HCT116 (cell line): ENCODE data around the gene ADPGK. TPM values are rescaled to one million over a fixed set of nuclear protein-coding genes. Genes with fewer than 3 reads are reported as not detected.

Experiments
- ATAC-seq: fragments of 200-7000 bp; cut with Tn5 transposase; 2 replicates; pipeline ENCODE4 v1.9.1; 2020; ENCODE audit warnings: mild to moderate bottlenecking, moderate library complexity
- BruUV-seq: library from RNA; stranded (reverse); fragments of 400-500 nt; replicated peaks from 2 replicates; lab custom pipeline; 2021; lab: Mats Ljungman, UMichigan
- CTCF ChIA-PET: fragments of 300-600 bp; sonication (Branson Sonifier 250); formaldehyde crosslinking; loops from one replicate; lab custom pipeline; 2021; ENCODE audit warnings: antibody characterized with exemption; lab: Charles Lee
- POLR2A ChIA-PET: fragments of 300-600, 350-600 bp; sonication (Branson Sonifier 250); formaldehyde crosslinking; loops from one replicate; lab custom pipeline; 2021; ENCODE audit warnings: antibody characterized with exemption; lab: Charles Lee
- RAD21 ChIA-PET, 2 experiments: fragments of 300-600 bp; sonication (Branson Sonifier 250); formaldehyde crosslinking; loops; one replicate each; lab custom pipeline; 2023; ENCODE audit warnings: low total read pairs in 2 of 2; ENCODE audit not compliant: uncharacterized antibody in 2 of 2, unreplicated experiment in 2 of 2, low non-redundant PET in 1 of 2; lab: Charles Lee
- DNase-seq: peaks from one replicate; pipeline ENCODE4 v3.0.0-alpha.2; 2010; ENCODE audit warnings: low read depth, low spot score
- H2AFZ ChIP-seq: fragments of 200-600 bp; shearing (Covaris generic), sonication (generic); 2 replicates; pipeline ENCODE4 v1.6.1; 2017; ENCODE audit warnings: low read depth, mixed run types, mixed read lengths, antibody characterized with exemption, low read length; ENCODE audit not compliant: poor library complexity, severe bottlenecking
- H3K27ac ChIP-seq: 2 replicates; pipeline ENCODE4 v1.5.1; 2012; ENCODE audit warnings: low read depth, low read length
- H3K27me3 ChIP-seq: fragments of 200-600 bp; sonication (generic); 2 replicates; pipeline ENCODE4 v1.6.1; 2016; ENCODE audit warnings: mixed run types, low read length, mixed read lengths; ENCODE audit not compliant: insufficient read depth
- H3K36me3 ChIP-seq, 2 experiments: fragments of 200-500 bp in 1 of 2; fragments of 200-600 bp in 1 of 2; sonication (Bioruptor generic) in 1 of 2; sonication (generic) in 1 of 2; 2 replicates each; pipeline versions ENCODE4 v1.5.1 to v1.6.1; 2014 to 2016; ENCODE audit warnings: low read length in 2 of 2, inconsistent platforms in 1 of 2, mixed read lengths in 1 of 2, mixed run types in 1 of 2; ENCODE audit not compliant: insufficient read depth in 2 of 2, control insufficient read depth in 1 of 2
- H3K4me1 ChIP-seq, 2 experiments: fragments of 200-600 bp in 1 of 2; sonication (generic) in 1 of 2; 2 replicates each; pipeline versions ENCODE4 v1.5.1 to v1.6.1; 2012 to 2017; ENCODE audit warnings: low read length in 2 of 2, inconsistent platforms in 1 of 2, mild to moderate bottlenecking in 1 of 2, mixed read lengths in 1 of 2, mixed run types in 1 of 2, moderate library complexity in 1 of 2; ENCODE audit not compliant: insufficient read depth in 2 of 2, control insufficient read depth in 1 of 2
- H3K4me2 ChIP-seq: fragments of 200-600 bp; sonication (generic); 2 replicates; pipeline ENCODE4 v1.6.1; 2017; ENCODE audit warnings: mixed run types, low read length, mixed read lengths
- H3K4me3 ChIP-seq, 2 experiments: fragments of 200-600 bp in 1 of 2; sonication (generic) in 1 of 2; replicated peaks in 1 of 2; 2 replicates each; pipeline ENCODE4 v1.5.1; 2011 to 2016; ENCODE audit warnings: low read length in 2 of 2, control low read depth in 1 of 2, low read depth in 1 of 2, mild to moderate bottlenecking in 1 of 2, mixed read lengths in 1 of 2, mixed run types in 1 of 2
- H3K79me2 ChIP-seq: fragments of 200-600 bp; sonication (generic); 2 replicates; pipeline ENCODE4 v1.6.1; 2017; ENCODE audit warnings: mild to moderate bottlenecking, mixed run types, low read length, moderate library complexity, mixed read lengths; ENCODE audit not compliant: insufficient read depth
- H3K9ac ChIP-seq: fragments of 200-600 bp; sonication (generic); 2 replicates; pipeline ENCODE4 v1.6.1; 2016; ENCODE audit warnings: low read length, mixed read lengths
- H3K9me2 ChIP-seq: fragments of 200-600 bp; sonication (generic), shearing (Covaris generic); 2 replicates; pipeline ENCODE4 v1.6.1; 2017; ENCODE audit warnings: mixed run types, mild to moderate bottlenecking, moderate library complexity; ENCODE audit not compliant: insufficient read depth
- H3K9me3 ChIP-seq, 2 experiments: fragments of 200-500 bp in 1 of 2; fragments of 200-600 bp in 1 of 2; sonication (Bioruptor generic) in 1 of 2; sonication (generic) in 1 of 2; 2 replicates each; pipeline ENCODE4 v1.6.1; 2014 to 2017; ENCODE audit warnings: low read length in 2 of 2, mixed read lengths in 2 of 2, inconsistent platforms in 1 of 2, low read depth in 1 of 2, mild to moderate bottlenecking in 1 of 2, mixed run types in 1 of 2, moderate library complexity in 1 of 2; ENCODE audit not compliant: control insufficient read depth in 1 of 2, insufficient read depth in 1 of 2
- H4K20me1 ChIP-seq: fragments of 200-600 bp; sonication (generic), shearing (Covaris generic); 2 replicates; pipeline ENCODE4 v1.6.1; 2017; ENCODE audit warnings: mixed run types, mild to moderate bottlenecking, moderate library complexity; ENCODE audit not compliant: insufficient read depth
- ATF3 ChIP-seq: IDR thresholded peaks from 2 replicates; pipeline ENCODE4 v1.6.1; 2012
- CBX3 ChIP-seq: IDR thresholded peaks from 2 replicates; pipeline ENCODE4 v1.6.1; 2012; ENCODE audit warnings: low read depth
- CEBPB ChIP-seq: IDR thresholded peaks from 2 replicates; pipeline ENCODE4 v1.6.1; 2012; ENCODE audit warnings: low read depth
- EGR1 ChIP-seq: IDR thresholded peaks from 2 replicates; pipeline ENCODE4 v1.6.1; 2012; ENCODE audit warnings: low read depth
- ELF1 ChIP-seq: IDR thresholded peaks from 2 replicates; pipeline ENCODE4 v1.6.1; 2012; ENCODE audit warnings: low read depth, borderline replicate concordance
- EZH2 ChIP-seq: fragments of 200-600 bp; sonication (generic); IDR thresholded peaks from 2 replicates; pipeline ENCODE4 v1.6.1; 2017; ENCODE audit warnings: antibody characterized with exemption, mixed run types
- FOSL1 ChIP-seq: IDR thresholded peaks from 2 replicates; pipeline ENCODE4 v1.6.1; 2012; ENCODE audit warnings: low read depth
- MAX ChIP-seq: IDR thresholded peaks from 2 replicates; pipeline ENCODE4 v1.6.1; 2012
- POLR2A ChIP-seq: IDR thresholded peaks from 2 replicates; pipeline ENCODE4 v1.7.0; 2011; ENCODE audit warnings: borderline replicate concordance; ENCODE audit not compliant: insufficient read depth, insufficient read length; ENCODE audit errors: extremely low read depth
- POLR2AphosphoS5 ChIP-seq: IDR thresholded peaks from 2 replicates; pipeline ENCODE4 v1.6.1; 2011; ENCODE audit warnings: mild to moderate bottlenecking, low read depth, low read length, moderate library complexity
- RAD21 ChIP-seq: IDR thresholded peaks from 2 replicates; pipeline ENCODE4 v1.6.1; 2012; ENCODE audit warnings: low read depth, mild to moderate bottlenecking
- REST ChIP-seq: IDR thresholded peaks from 2 replicates; pipeline ENCODE4 v1.6.1; 2012; ENCODE audit warnings: low read depth
- SRF ChIP-seq: IDR thresholded peaks from 2 replicates; pipeline ENCODE4 v1.6.1; 2012; ENCODE audit warnings: low read depth
- TCF7L2 ChIP-seq: IDR thresholded peaks from 2 replicates; pipeline ENCODE4 v1.7.0; 2011; ENCODE audit warnings: borderline replicate concordance, inconsistent platforms; ENCODE audit not compliant: insufficient read depth, insufficient read length; ENCODE audit errors: extremely low read depth
- YY1 ChIP-seq: IDR thresholded peaks from 2 replicates; pipeline ENCODE4 v1.6.1; 2011; ENCODE audit warnings: low read length, low read depth, moderate library complexity, mild to moderate bottlenecking; ENCODE audit not compliant: insufficient replicate concordance; ENCODE audit errors: extremely low read depth
- ZBTB33 ChIP-seq: IDR thresholded peaks from 2 replicates; pipeline ENCODE4 v1.6.1; 2011; ENCODE audit warnings: mild to moderate bottlenecking, low read length, moderate library complexity; ENCODE audit not compliant: insufficient replicate concordance; ENCODE audit errors: extremely low read depth
- ZFX ChIP-seq: fragments of 450-650 bp; IDR thresholded peaks from 2 replicates; pipeline ENCODE4 v1.6.1; 2017
- ZNF274 ChIP-seq: fragments of 200-500 bp; sonication (Bioruptor generic); IDR thresholded peaks from 2 replicates; pipeline ENCODE4 v1.6.1; 2014; ENCODE audit warnings: mild to moderate bottlenecking, low read depth, low read length, inconsistent platforms
- intact Hi-C: fragments of 100-400 bp; cut with micrococcal nuclease; formaldehyde crosslinking; loops from 2 replicates; pipeline ENCODE4 v1.10.0; 2022
- total RNA-seq: library from RNA; stranded (reverse); gene quantifications from one replicate; pipeline ENCODE4 v1.2.1, GENCODE V29; 2021; ENCODE audit not compliant: unreplicated experiment

ADPGK gene
- total RNA-seq, 1 experiment from 2014 or later, result 41.5 TPM

GRCh38 chr15:72786242-72786641 is 2.7 kb upstream of the ADPGK start:
- Histone ChIP-seq H3K4me3 (no peak overlapping the region), H3K36me3 (peaks cover 0 to 9% of the 10 kb centered on the region in 2 experiments; a peak in 1 of 4 replicates), H3K27ac (no peak overlapping the region), H3K9ac (no peak overlapping the region), H3K4me1 (peaks cover 0 to 21% of the 10 kb centered on the region in 2 experiments; a peak in 3 of 4 replicates), H2AFZ (no peak overlapping the region), H4K20me1 (no peaks in the 10 kb centered on the region; the same call in 1 of the 2 replicates), H3K9me2 (no peaks in the 10 kb centered on the region), H3K9me3 (no peaks in the 10 kb centered on the region), H3K79me2 (peaks cover 23% of the 10 kb centered on the region), H3K27me3 (no peaks in the 10 kb centered on the region), H3K4me2 (no peak overlapping the region)
- ATAC-seq (no peak), DNase-seq (no peak)
- BruUV-seq, result no TSS peak
- POLR2A ChIA-PET, result no interaction called here
- intact Hi-C loops, result no loop called here
- TF ChIP-seq ATF3, result no peak
- TF ChIP-seq FOSL1, result no peak
- no peak for TF ChIP-seq ZFX
- no peak for TF ChIP-seq TCF7L2
- no peak for TF ChIP-seq ZNF274
- TF ChIP-seq MAX, result no peak
- no peak for TF ChIP-seq EGR1
- no peak for TF ChIP-seq POLR2A
- TF ChIP-seq ELF1, result no peak
- TF ChIP-seq RAD21, result no peak
- TF ChIP-seq EZH2, result no peak
- TF ChIP-seq YY1, result no peak
- TF ChIP-seq ZBTB33, result no peak
- TF ChIP-seq REST, result no peak
- TF ChIP-seq CBX3, result no peak
- no peak for TF ChIP-seq CEBPB
- no peak for TF ChIP-seq SRF
- TF ChIP-seq POLR2AphosphoS5, result no peak
- CTCF ChIA-PET, result no interaction called here
- RAD21 ChIA-PET, result no interaction called here
